Activated T-cell treated with anti-CD3 and anti-CD28 coated beads, Interleukin-2, amount 50 U/mL, for 72 hours (primary cell): ENCODE data around the gene MED25. TPM values are rescaled to one million over a fixed set of nuclear protein-coding genes. Genes with fewer than 3 reads are reported as not detected.

Experiments
- ATAC-seq, 2 donors: fragments of 150-1000 bp; cut with Tn5 transposase; replicated peaks in 1 of 2; 2 replicates each; pipeline ENCODE4 v1.10.0; 2021; ENCODE audit warnings: moderate library complexity in 2 of 2, mild to moderate bottlenecking in 1 of 2
- DNase-seq, 2 donors: peaks; one replicate each; pipeline ENCODE4 v3.0.0; 2021 to 2022; ENCODE audit warnings: mixed read lengths in 1 of 2
- H3K27ac Mint-ChIP-seq: one replicate; pipeline ENCODE4 v1.8.0; 2022; ENCODE audit warnings: mild to moderate bottlenecking, moderate library complexity, mixed read lengths
- H3K27me3 Mint-ChIP-seq: one replicate; pipeline ENCODE4 v1.8.0; 2022; ENCODE audit warnings: low read depth, mixed read lengths
- H3K36me3 Mint-ChIP-seq, 2 donors: one replicate each; pipeline ENCODE4 v1.8.0; 2022; ENCODE audit warnings: mixed read lengths in 2 of 2, mild to moderate bottlenecking in 1 of 2; ENCODE audit not compliant: insufficient read depth in 2 of 2
- H3K4me1 Mint-ChIP-seq: one replicate; pipeline ENCODE4 v1.8.0; 2022; ENCODE audit warnings: low read depth, mixed read lengths
- H3K4me3 Mint-ChIP-seq, 2 donors: one replicate each; pipeline ENCODE4 v1.8.0; 2022; ENCODE audit warnings: mild to moderate bottlenecking in 2 of 2, mixed read lengths in 2 of 2, moderate library complexity in 2 of 2
- H3K9me3 Mint-ChIP-seq, 2 donors: one replicate each; pipeline ENCODE4 v1.8.0; 2022; ENCODE audit warnings: mixed read lengths in 2 of 2
- total RNA-seq, 2 donors: library from RNA; stranded (reverse); gene quantifications; one replicate each; pipeline ENCODE4 v1.2.3, GENCODE V29; 2022

The MED25 gene
- total RNA-seq, 2 donors from 2014 or later: 47.0 to 50.2 TPM

- no peak for ATAC-seq
- peaks cover 24% of the 10 kb centered on the region for H3K4me1 Mint-ChIP-seq
- H3K27me3 Mint-ChIP-seq: no peaks in the 10 kb centered on the region
- H3K4me3 Mint-ChIP-seq: no peak overlapping the region
- H3K36me3 Mint-ChIP-seq: peaks cover under 1 to 3% of the 10 kb centered on the region in 2 donors
- H3K27ac Mint-ChIP-seq: no peak overlapping the region
- no peak for DNase-seq
- no peaks in the 10 kb centered on the region for H3K9me3 Mint-ChIP-seq
These were observed 37.2 kb downstream of the MED25 start for GRCh38 chr19:49855277-49855675.

- ATAC-seq (no peak), DNase-seq (no peak)
- no peak overlapping the region for H3K27ac Mint-ChIP-seq
- no peaks in the 10 kb centered on the region for H3K9me3 Mint-ChIP-seq
- peaks cover 0 to 1% of the 10 kb centered on the region in 2 donors for H3K36me3 Mint-ChIP-seq
- H3K4me1 Mint-ChIP-seq: peaks cover 23% of the 10 kb centered on the region
- no peaks in the 10 kb centered on the region for H3K27me3 Mint-ChIP-seq
- no peak overlapping the region for H3K4me3 Mint-ChIP-seq
These were observed 37.8 kb downstream of the MED25 start for GRCh38 chr19:49855676-49856573.

GRCh38 chr19:49856574-49857021 lies 38.5 kb downstream of the MED25 start:
- no peaks in the 10 kb centered on the region for H3K27me3 Mint-ChIP-seq
- peaks cover 23% of the 10 kb centered on the region for H3K4me1 Mint-ChIP-seq
- H3K36me3 Mint-ChIP-seq: peaks cover 0 to 1% of the 10 kb centered on the region in 2 donors
- no peak overlapping the region for H3K4me3 Mint-ChIP-seq
- no peak for ATAC-seq
- DNase-seq: peak in 1 of 2 donors; percentile 1
- H3K9me3 Mint-ChIP-seq: no peaks in the 10 kb centered on the region
- no peak overlapping the region for H3K27ac Mint-ChIP-seq

- no peak overlapping the region for H3K27ac Mint-ChIP-seq
- H3K4me3 Mint-ChIP-seq: no peak overlapping the region
- DNase-seq (no peak), ATAC-seq (no peak)
- no peaks in the 10 kb centered on the region for H3K27me3 Mint-ChIP-seq
- peaks cover 0 to 3% of the 10 kb centered on the region in 2 donors for H3K36me3 Mint-ChIP-seq
- no peaks in the 10 kb centered on the region for H3K9me3 Mint-ChIP-seq
- peaks cover 18% of the 10 kb centered on the region for H3K4me1 Mint-ChIP-seq
These were observed 39.2 kb downstream of the MED25 start for GRCh38 chr19:49857061-49857837.

GRCh38 chr19:49857838-49858087 lies 39.7 kb downstream of the MED25 start:
- Mint-ChIP-seq H3K27ac (no peak overlapping the region), H3K36me3 (peaks cover 0 to 3% of the 10 kb centered on the region in 2 donors), H3K9me3 (no peaks in the 10 kb centered on the region), H3K4me3 (no peak overlapping the region), H3K4me1 (peaks cover 13% of the 10 kb centered on the region), H3K27me3 (no peaks in the 10 kb centered on the region)
- DNase-seq: no peak
- no peak for ATAC-seq

- H3K27me3 Mint-ChIP-seq: no peaks in the 10 kb centered on the region
- DNase-seq (peak in 1 of 2 donors; percentile 1), ATAC-seq (no peak)
- H3K4me1 Mint-ChIP-seq: peaks cover 11% of the 10 kb centered on the region
- H3K9me3 Mint-ChIP-seq: no peaks in the 10 kb centered on the region
- H3K36me3 Mint-ChIP-seq: peaks cover 2 to 4% of the 10 kb centered on the region in 2 donors
- no peak overlapping the region for H3K27ac Mint-ChIP-seq
- no peak overlapping the region for H3K4me3 Mint-ChIP-seq
These were observed 40.2 kb downstream of the MED25 start for GRCh38 chr19:49858088-49858985.

- Mint-ChIP-seq H3K36me3 (peaks cover 4 to 12% of the 10 kb centered on the region in 2 donors), H3K9me3 (no peaks in the 10 kb centered on the region), H3K4me1 (peaks cover 11% of the 10 kb centered on the region), H3K4me3 (no peak overlapping the region), H3K27ac (no peak overlapping the region), H3K27me3 (no peaks in the 10 kb centered on the region)
- ATAC-seq: no peak
- no peak for DNase-seq
These were observed 41.7 kb downstream of the MED25 start for GRCh38 chr19:49859682-49860335.

- no peak overlapping the region for H3K27ac Mint-ChIP-seq
- ATAC-seq: no peak
- peaks cover 18% of the 10 kb centered on the region for H3K4me1 Mint-ChIP-seq
- H3K36me3 Mint-ChIP-seq: peaks cover 4 to 12% of the 10 kb centered on the region in 2 donors
- no peak overlapping the region for H3K4me3 Mint-ChIP-seq
- no peaks in the 10 kb centered on the region for H3K27me3 Mint-ChIP-seq
- no peak for DNase-seq
- no peaks in the 10 kb centered on the region for H3K9me3 Mint-ChIP-seq
These were observed 42.4 kb downstream of the MED25 start for GRCh38 chr19:49860336-49861102.

- Mint-ChIP-seq H3K9me3 (no peaks in the 10 kb centered on the region), H3K27ac (no peak overlapping the region), H3K4me3 (no peak overlapping the region), H3K36me3 (peaks cover 7 to 12% of the 10 kb centered on the region in 2 donors), H3K27me3 (no peaks in the 10 kb centered on the region), H3K4me1 (peaks cover 24% of the 10 kb centered on the region)
- DNase-seq (no peak), ATAC-seq (no peak)
These were observed 43.0 kb downstream of the MED25 start for GRCh38 chr19:49861107-49861506.

GRCh38 chr19:49861541-49862378 lies 43.7 kb downstream of the MED25 start:
- H3K4me3 Mint-ChIP-seq: no peak overlapping the region
- peaks cover 11 to 12% of the 10 kb centered on the region in 2 donors for H3K36me3 Mint-ChIP-seq
- H3K27ac Mint-ChIP-seq: no peak overlapping the region
- no peak for ATAC-seq
- no peak for DNase-seq
- H3K4me1 Mint-ChIP-seq: peaks cover 30% of the 10 kb centered on the region
- no peaks in the 10 kb centered on the region for H3K9me3 Mint-ChIP-seq
- H3K27me3 Mint-ChIP-seq: no peaks in the 10 kb centered on the region
